GM19099 (cell line): Measurements from ENCODE around the gene PES1.

Experiments
- POLR2A ChIP-seq: IDR thresholded peaks from 3 replicates; pipeline ENCODE4 v1.6.1; 2011; ENCODE audit warnings: low read depth; ENCODE audit not compliant: insufficient read length; ENCODE audit errors: extremely low read depth

PES1 gene

GRCh38 chr22:30539368-30539767 lies 52.3 kb downstream of the PES1 start:
- TF ChIP-seq POLR2A: no peak

GRCh38 chr22:30538280-30538679 lies 53.4 kb downstream of the PES1 start:
- TF ChIP-seq POLR2A: no peak

GRCh38 chr22:30537083-30537731 lies 54.5 kb downstream of the PES1 start:
- TF ChIP-seq POLR2A: no peak

GRCh38 chr22:30535182-30535581 lies 56.5 kb downstream of the PES1 start:
- no peak for TF ChIP-seq POLR2A

GRCh38 chr22:30531651-30532608 lies 59.8 kb downstream of the PES1 start:
- no peak for TF ChIP-seq POLR2A

GRCh38 chr22:30526656-30527055 lies 65.1 kb downstream of the PES1 start:
- no peak for TF ChIP-seq POLR2A
